DOHH2 (cell line): Measurements from ENCODE around the gene SPATC1L.

Source experiments
- CTCF ChIP-seq: fragments of 200-600 bp; sonication (generic); IDR thresholded peaks from one replicate; pipeline ENCODE4 v1.5.1; 2014; ENCODE audit warnings: antibody characterized with exemption, mild to moderate bottlenecking, low read depth, low read length; ENCODE audit not compliant: poor library complexity, severe bottlenecking
- EZH2phosphoT487 ChIP-seq: fragments of 200-600 bp; sonication (generic); IDR thresholded peaks from 2 replicates; pipeline ENCODE4 v1.6.1; 2017; ENCODE audit warnings: borderline replicate concordance, mild to moderate bottlenecking, antibody characterized with exemption, low read length, moderate library complexity, mixed read lengths

DNA sequence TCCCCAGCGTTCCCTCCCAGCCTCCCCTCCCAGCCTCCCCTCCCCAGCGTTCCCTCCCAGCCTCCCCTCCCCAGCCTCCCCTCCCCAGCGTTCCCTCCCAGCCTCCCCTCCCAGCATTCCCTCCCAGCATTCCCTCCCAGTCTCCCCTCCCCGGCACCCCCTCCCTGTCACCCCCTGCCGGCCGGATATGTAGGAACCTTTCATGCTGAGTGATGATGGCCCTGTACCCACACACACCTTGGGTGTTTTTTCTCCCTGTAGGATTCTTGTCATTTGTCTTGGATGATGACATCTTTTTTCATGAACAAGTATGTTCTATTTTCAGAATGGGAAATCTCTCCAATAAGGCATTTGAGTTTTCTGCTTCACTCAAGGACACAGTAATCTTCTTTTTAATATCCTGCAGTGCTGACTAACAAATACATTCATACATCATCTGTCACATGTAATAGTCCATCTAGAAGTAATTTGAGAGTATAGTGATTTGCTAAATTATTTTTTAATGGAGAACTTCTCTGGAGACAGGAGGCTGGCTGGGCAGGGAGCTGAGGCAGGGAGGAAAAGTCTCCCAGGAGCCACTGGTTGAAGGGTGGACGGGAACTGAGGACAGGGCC lies 48.4 kb downstream of the SPATC1L start:
- no peak for TF ChIP-seq CTCF
- no peak for TF ChIP-seq EZH2phosphoT487
